Fibroblast of lung (primary cell): ENCODE results near the gene CNN1. TPM values are rescaled to one million over a fixed set of nuclear protein-coding genes. Genes with fewer than 3 reads are reported as not detected.

Source experiments
- DNase-seq, 2 donors: peaks; one replicate each; pipeline versions ENCODE4 v3.0.0 to v3.0.0-alpha.2; 2010; ENCODE audit warnings: low read depth in 2 of 2
- H2AFZ ChIP-seq: 2 replicates; pipeline ENCODE4 v1.5.1; 2012; ENCODE audit warnings: low read length, control low read depth, inconsistent platforms
- H3K27ac ChIP-seq: 2 replicates; pipeline ENCODE4 v1.5.1; 2011; ENCODE audit warnings: low read length, control low read depth; ENCODE audit not compliant: insufficient read depth
- H3K27me3 ChIP-seq: 2 replicates; pipeline ENCODE4 v1.5.1; 2011; ENCODE audit warnings: mild to moderate bottlenecking, low read length; ENCODE audit not compliant: control insufficient read depth, insufficient read depth
- H3K36me3 ChIP-seq: 2 replicates; pipeline ENCODE4 v1.5.1; 2011; ENCODE audit warnings: low read length; ENCODE audit not compliant: control insufficient read depth, insufficient read depth
- H3K4me1 ChIP-seq: 2 replicates; pipeline ENCODE4 v1.5.1; 2011; ENCODE audit warnings: low read length; ENCODE audit not compliant: control insufficient read depth, insufficient read depth; ENCODE audit errors: extremely low read depth
- H3K4me2 ChIP-seq: 2 replicates; pipeline ENCODE4 v1.5.1; 2011; ENCODE audit warnings: low read length, control low read depth; ENCODE audit not compliant: insufficient read depth; ENCODE audit errors: extremely low read depth
- H3K4me3 ChIP-seq, 4 experiments: fragments of 200-600 bp in 1 of 4; sonication (generic) in 1 of 4; replicated peaks in 1 of 4; 2 replicates each; pipeline ENCODE4 v1.5.1; 2011 to 2016; ENCODE audit warnings: low read length in 4 of 4, low read depth in 3 of 4, mild to moderate bottlenecking in 3 of 4, control low read depth in 2 of 4, inconsistent platforms in 1 of 4, mixed read lengths in 1 of 4; ENCODE audit not compliant: insufficient read depth in 1 of 4; ENCODE audit errors: control extremely low read depth in 1 of 4
- H3K79me2 ChIP-seq: 2 replicates; pipeline ENCODE4 v1.5.1; 2012; ENCODE audit warnings: mild to moderate bottlenecking, low read length, inconsistent platforms; ENCODE audit not compliant: control insufficient read depth, insufficient read depth
- H3K9ac ChIP-seq: 2 replicates; pipeline ENCODE4 v1.5.1; 2011; ENCODE audit warnings: mild to moderate bottlenecking, low read length, control low read depth; ENCODE audit not compliant: insufficient read depth
- H3K9me3 ChIP-seq: 2 replicates; pipeline ENCODE4 v1.5.1; 2012; ENCODE audit warnings: low read depth, low read length; ENCODE audit not compliant: control insufficient read depth, insufficient read depth
- H4K20me1 ChIP-seq: 2 replicates; pipeline ENCODE4 v1.5.1; 2011; ENCODE audit warnings: low read length; ENCODE audit not compliant: control insufficient read depth, insufficient read depth; ENCODE audit errors: extremely low read depth
- EZH2 ChIP-seq: IDR thresholded peaks from 2 replicates; pipeline ENCODE4 v1.5.1; 2012; ENCODE audit warnings: low read length, control low read depth, mild to moderate bottlenecking; ENCODE audit errors: missing control alignments
- polyA plus RNA-seq, 2 donors: library from polyadenylated mRNA; depleted of rRNA in 1 of 2; stranded (reverse) in 1 of 2; unstranded in 1 of 2; fragments of >200 nt; gene quantifications; 2 replicates each; pipeline ENCODE4 v1.2.1, GENCODE V29; 2011 to 2012; ENCODE audit warnings: missing spikeins in 1 of 2
- total RNA-seq: library from RNA; depleted of rRNA; stranded (reverse); fragments of >200 nt; gene quantifications from 2 replicates; pipeline ENCODE4 v1.2.1, GENCODE V29; 2014
- TF ChIP-seq, protein P1 (sequence below), 2 donors: IDR thresholded peaks in 1 of 2; conservative IDR thresholded peaks in 1 of 2; 1 replicate in 1 of 2; 2 replicates in 1 of 2; pipeline ENCODE4 v1.5.1; 2011 to 2012; ENCODE audit warnings: low read length in 2 of 2, control low read depth in 1 of 2, inconsistent platforms in 1 of 2, low read depth in 1 of 2, mild to moderate bottlenecking in 1 of 2

CNN1 gene
- total and polyA plus RNA-seq, 2 donors (not counting 1 experiment from before 2014, with no cell fraction given): 20.3 to 83.9 TPM

DNA sequence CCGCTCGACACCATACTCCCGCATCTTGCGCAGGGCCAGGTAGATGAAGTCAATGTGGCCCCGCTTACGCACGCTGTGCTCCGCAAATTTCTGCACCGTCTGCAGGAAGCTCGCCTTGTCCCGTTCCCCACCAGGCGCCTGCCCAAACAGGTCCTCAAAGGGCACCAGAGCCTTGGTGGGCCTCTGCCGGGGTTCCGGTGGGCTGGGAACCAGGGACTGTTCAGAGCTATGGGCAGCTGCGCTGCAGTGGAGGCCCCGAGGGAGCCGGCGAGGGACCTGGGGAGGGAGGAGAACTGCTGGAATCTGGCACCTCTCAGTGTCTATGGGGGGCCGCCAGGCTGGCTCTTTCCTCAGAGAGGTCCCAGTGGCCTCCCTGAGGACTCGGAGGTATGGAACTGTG is 24.7 kb upstream of the CNN1 start:
- Histone ChIP-seq H2AFZ (no peak overlapping the region), H3K79me2 (no peaks in the 10 kb centered on the region), H3K4me3 (no peak overlapping the region), H3K9ac (no peak overlapping the region), H4K20me1 (no peaks in the 10 kb centered on the region), H3K27me3 (no peaks in the 10 kb centered on the region), H3K36me3 (no peaks in the 10 kb centered on the region), H3K4me2 (no peak overlapping the region), H3K27ac (no peak overlapping the region), H3K4me1 (no peaks in the 10 kb centered on the region), H3K9me3 (no peaks in the 10 kb centered on the region)
- TF ChIP-seq, protein P1, sequence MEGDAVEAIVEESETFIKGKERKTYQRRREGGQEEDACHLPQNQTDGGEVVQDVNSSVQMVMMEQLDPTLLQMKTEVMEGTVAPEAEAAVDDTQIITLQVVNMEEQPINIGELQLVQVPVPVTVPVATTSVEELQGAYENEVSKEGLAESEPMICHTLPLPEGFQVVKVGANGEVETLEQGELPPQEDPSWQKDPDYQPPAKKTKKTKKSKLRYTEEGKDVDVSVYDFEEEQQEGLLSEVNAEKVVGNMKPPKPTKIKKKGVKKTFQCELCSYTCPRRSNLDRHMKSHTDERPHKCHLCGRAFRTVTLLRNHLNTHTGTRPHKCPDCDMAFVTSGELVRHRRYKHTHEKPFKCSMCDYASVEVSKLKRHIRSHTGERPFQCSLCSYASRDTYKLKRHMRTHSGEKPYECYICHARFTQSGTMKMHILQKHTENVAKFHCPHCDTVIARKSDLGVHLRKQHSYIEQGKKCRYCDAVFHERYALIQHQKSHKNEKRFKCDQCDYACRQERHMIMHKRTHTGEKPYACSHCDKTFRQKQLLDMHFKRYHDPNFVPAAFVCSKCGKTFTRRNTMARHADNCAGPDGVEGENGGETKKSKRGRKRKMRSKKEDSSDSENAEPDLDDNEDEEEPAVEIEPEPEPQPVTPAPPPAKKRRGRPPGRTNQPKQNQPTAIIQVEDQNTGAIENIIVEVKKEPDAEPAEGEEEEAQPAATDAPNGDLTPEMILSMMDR (conservative IDR thresholded peaks at IDR 0.05 in 1 of 2, IDR thresholded peaks at IDR 0.05 in 1 of 2; ENCODE audit: low read depth in 1 of 2, low read length in 2 of 2): no peak
- TF ChIP-seq EZH2: no peak
- no peak for DNase-seq

- no peak overlapping the region for H3K9ac ChIP-seq
- H2AFZ ChIP-seq: no peak overlapping the region
- TF ChIP-seq, protein P1 (conservative IDR thresholded peaks at IDR 0.05 in 1 of 2, IDR thresholded peaks at IDR 0.05 in 1 of 2; ENCODE audit: low read depth in 1 of 2, low read length in 2 of 2): no peak
- TF ChIP-seq EZH2: no peak
- H3K79me2 ChIP-seq: no peaks in the 10 kb centered on the region
- no peaks in the 10 kb centered on the region for H3K27me3 ChIP-seq
- no peak for DNase-seq
- H3K4me2 ChIP-seq: no peak overlapping the region
- no peaks in the 10 kb centered on the region for H3K36me3 ChIP-seq
- no peak overlapping the region for H3K4me3 ChIP-seq
- no peaks in the 10 kb centered on the region for H4K20me1 ChIP-seq
- H3K27ac ChIP-seq: no peak overlapping the region
- no peaks in the 10 kb centered on the region for H3K4me1 ChIP-seq
- H3K9me3 ChIP-seq: no peaks in the 10 kb centered on the region
Measured at GRCh38 chr19:11519138-11519537, 19.5 kb upstream of the CNN1 start.

DNA sequence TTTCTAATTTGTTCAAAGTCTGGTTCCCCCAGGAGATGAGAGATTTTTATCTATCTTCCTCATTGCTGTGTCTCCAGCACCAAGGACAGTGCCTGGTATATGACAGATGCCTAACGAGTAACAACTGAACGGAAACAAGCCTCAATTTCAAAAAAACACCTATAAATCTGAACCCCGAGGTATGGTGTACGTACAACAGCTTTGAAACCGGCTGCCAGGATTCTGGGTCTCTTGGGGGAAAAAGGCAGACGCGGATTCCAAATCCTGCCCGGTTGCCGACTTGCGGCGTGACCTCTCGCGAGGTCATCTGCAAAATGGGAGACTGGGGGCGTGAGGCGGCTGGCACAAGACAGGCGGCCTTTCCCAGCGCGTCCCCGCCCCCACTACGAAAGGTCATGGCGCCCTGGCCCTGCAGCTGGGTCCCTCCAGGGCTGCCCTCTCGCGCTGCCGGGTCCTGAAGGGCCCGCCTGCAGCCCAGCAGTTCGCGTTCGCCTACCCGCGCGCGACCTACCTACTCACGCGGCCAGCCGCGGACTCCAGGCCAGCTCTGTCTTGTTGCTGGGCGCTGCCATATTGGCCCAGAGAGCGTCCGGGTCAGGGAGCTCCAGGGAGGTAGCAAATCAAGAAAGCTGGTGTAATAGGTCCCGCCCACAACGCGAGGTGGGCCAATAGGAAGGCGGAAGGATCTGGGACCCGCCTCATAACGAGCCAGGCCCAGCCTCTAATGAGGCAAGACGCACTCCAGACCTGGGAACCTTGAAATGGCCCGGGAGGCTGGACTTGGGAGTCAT is 9.9 kb upstream of the CNN1 start, which contains the start of gene ECSIT:
ECSIT (minus strand) TSS at position 584 of the 791 bp plus-strand sequence. CDS start 9,964 bp downstream, outside the sequence.
- TF ChIP-seq EZH2: no peak
- Histone ChIP-seq H3K4me3 (peak within 1 kb of the TSS; percentile 64 to 86 (median 74)), H3K27ac (peak within 1 kb of the TSS; percentile 46), H2AFZ (peak within 1 kb of the TSS; percentile 69), H4K20me1 (no peaks in the 10 kb centered on the region), H3K4me2 (peak within 1 kb of the TSS; percentile 94), H3K9ac (peak within 1 kb of the TSS; percentile 62), H3K36me3 (no peaks in the 10 kb centered on the region), H3K4me1 (peaks cover 17% of the 10 kb centered on the region), H3K27me3 (no peaks in the 10 kb centered on the region), H3K79me2 (peaks cover 4% of the 10 kb centered on the region), H3K9me3 (no peaks in the 10 kb centered on the region)
- peak; percentile 98 for DNase-seq
